ENCODE data around the gene REXO2. TPM values are rescaled to one million over a fixed set of nuclear protein-coding genes. Genes with fewer than 3 reads are reported as not detected.
A peak's percentile ranks its signal among the peaks of the same experiment; 100 is the strongest.

Gene REXO2
- total and polyA plus RNA-seq, 2 of the 13 experiments (the other 11 are each of a cell fraction or from before 2014, with no cell fraction given): 95.6 to 104 TPM

- TF ChIP-seq ZNF142 (CRISPR knock-in tag; IDR thresholded peaks at IDR 0.05) (peak; percentile 86; the same call in 1 of the 2 replicates), ZNF589 (CRISPR knock-in tag; conservative IDR thresholded peaks at IDR 0.05) (0 out of 2 replicates have a peak, but pooled peaks have one; percentile 29), SKI (IDR thresholded peaks at IDR 0.05; ENCODE audit: partially characterized antibody) (peak; percentile 12), ZBTB37 (CRISPR knock-in tag; IDR thresholded peaks at IDR 0.05) (no peak), FOXC1 (CRISPR knock-in tag; IDR thresholded peaks at IDR 0.05; ENCODE audit: borderline replicate concordance) (no peak), FOXO4 (CRISPR knock-in tag; conservative IDR thresholded peaks at IDR 0.05) (no peak), ERF (CRISPR knock-in tag; IDR thresholded peaks at IDR 0.05) (peak; percentile 73), ZNF367 (CRISPR knock-in tag; IDR thresholded peaks at IDR 0.05; ENCODE audit: borderline replicate concordance) (no peak), ZSCAN20 (CRISPR knock-in tag; IDR thresholded peaks at IDR 0.05; ENCODE audit: borderline replicate concordance) (0 out of 2 replicates have a peak, but pooled peaks have one; percentile 57), ATF6 (CRISPR knock-in tag; conservative IDR thresholded peaks at IDR 0.05) (no peak), ZNF891 (CRISPR knock-in tag; IDR thresholded peaks at IDR 0.05) (peak; percentile 87; the same call in 1 of the 2 replicates), GATAD2A (CRISPR knock-in tag; IDR thresholded peaks at IDR 0.05) (peak; percentile 55), ATRX (CRISPR knock-in tag; IDR thresholded peaks at IDR 0.05; ENCODE audit: borderline replicate concordance) (no peak), PHF5A (CRISPR knock-in tag; IDR thresholded peaks at IDR 0.05; ENCODE audit: low read depth, unreplicated experiment) (no peak), NAIF1 (CRISPR knock-in tag; IDR thresholded peaks at IDR 0.05; ENCODE audit: borderline replicate concordance) (peak; percentile 86), ZBTB7B (CRISPR knock-in tag; IDR thresholded peaks at IDR 0.05) (peak; percentile 55; the same call in 1 of the 2 replicates), ZNF703 (CRISPR knock-in tag; IDR thresholded peaks at IDR 0.05; ENCODE audit: borderline replicate concordance) (peak; percentile 76; the same call in 1 of the 2 replicates), ZNF207 (IDR thresholded peaks at IDR 0.05; ENCODE audit: borderline replicate concordance) (no peak), ZNF326 (CRISPR knock-in tag; IDR thresholded peaks at IDR 0.05; ENCODE audit: borderline replicate concordance) (no peak)
These were observed 38.9 kb upstream of the REXO2 start, which contains the start of the genes C11orf71 and RBM7 (continued) for GRCh38 chr11:114400216-114400914.

Data from HepG2 (cell line).